ENCODE measurements around the gene CROCC. TPM values are rescaled to one million over a fixed set of nuclear protein-coding genes. Genes with fewer than 3 reads are reported as not detected.
A peak's percentile ranks its signal among the peaks of the same experiment; 100 is the strongest.

CROCC gene
- total and polyA plus RNA-seq, 9 of the 15 experiments (the other 6 are each of a cell fraction or from before 2014, with no cell fraction given) = 0.17 to 15.4 (median 7.6) TPM

DNA sequence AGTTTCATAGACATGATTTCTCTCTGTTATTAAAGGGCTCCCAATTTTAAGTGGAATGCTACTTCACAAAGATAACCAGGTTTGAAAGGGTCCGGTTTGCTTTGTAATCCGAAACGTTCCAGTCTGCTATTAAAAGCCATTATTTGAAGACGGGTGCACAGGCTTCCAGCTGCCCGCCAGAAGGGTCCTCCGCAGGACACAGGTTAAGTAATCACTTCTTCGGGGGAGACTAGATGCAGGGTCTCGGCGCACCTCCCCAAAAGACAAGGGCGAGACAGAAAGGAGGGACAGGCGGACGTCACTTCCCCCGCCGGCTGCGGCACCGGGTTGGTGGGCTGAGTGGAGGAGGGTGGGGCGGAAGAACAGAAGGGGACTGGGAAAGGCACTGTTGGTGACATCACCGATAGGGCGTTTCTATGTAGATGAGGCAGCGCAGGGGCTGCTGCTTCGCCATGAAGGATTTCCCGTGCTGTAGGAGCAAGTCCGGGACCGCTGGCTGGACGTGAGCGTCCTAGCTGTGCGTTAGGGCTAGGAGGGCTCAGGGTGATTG lies 17.1 kb upstream of the CROCC start (continued):
- TF ChIP-seq HMG20A (CRISPR knock-in tag; conservative IDR thresholded peaks at IDR 0.05) = peak; percentile 39; the same call in 1 of the 2 replicates
- no peak for TF ChIP-seq ZNF75A (CRISPR knock-in tag; IDR thresholded peaks at IDR 0.05)
- TF ChIP-seq, protein P1, sequence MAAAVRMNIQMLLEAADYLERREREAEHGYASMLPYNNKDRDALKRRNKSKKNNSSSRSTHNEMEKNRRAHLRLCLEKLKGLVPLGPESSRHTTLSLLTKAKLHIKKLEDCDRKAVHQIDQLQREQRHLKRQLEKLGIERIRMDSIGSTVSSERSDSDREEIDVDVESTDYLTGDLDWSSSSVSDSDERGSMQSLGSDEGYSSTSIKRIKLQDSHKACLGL (CRISPR knock-in tag; IDR thresholded peaks at IDR 0.05; ENCODE audit: borderline replicate concordance, poor library complexity, severe bottlenecking) = no peak
- TF ChIP-seq MYNN (IDR thresholded peaks at IDR 0.05) = no peak
- TF ChIP-seq MYNN (CRISPR knock-in tag; IDR thresholded peaks at IDR 0.05) = no peak
- TF ChIP-seq, protein P2, sequence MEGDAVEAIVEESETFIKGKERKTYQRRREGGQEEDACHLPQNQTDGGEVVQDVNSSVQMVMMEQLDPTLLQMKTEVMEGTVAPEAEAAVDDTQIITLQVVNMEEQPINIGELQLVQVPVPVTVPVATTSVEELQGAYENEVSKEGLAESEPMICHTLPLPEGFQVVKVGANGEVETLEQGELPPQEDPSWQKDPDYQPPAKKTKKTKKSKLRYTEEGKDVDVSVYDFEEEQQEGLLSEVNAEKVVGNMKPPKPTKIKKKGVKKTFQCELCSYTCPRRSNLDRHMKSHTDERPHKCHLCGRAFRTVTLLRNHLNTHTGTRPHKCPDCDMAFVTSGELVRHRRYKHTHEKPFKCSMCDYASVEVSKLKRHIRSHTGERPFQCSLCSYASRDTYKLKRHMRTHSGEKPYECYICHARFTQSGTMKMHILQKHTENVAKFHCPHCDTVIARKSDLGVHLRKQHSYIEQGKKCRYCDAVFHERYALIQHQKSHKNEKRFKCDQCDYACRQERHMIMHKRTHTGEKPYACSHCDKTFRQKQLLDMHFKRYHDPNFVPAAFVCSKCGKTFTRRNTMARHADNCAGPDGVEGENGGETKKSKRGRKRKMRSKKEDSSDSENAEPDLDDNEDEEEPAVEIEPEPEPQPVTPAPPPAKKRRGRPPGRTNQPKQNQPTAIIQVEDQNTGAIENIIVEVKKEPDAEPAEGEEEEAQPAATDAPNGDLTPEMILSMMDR (IDR thresholded peaks at IDR 0.05 in 2 of 3, conservative IDR thresholded peaks at IDR 0.05 in 1 of 3; ENCODE audit: insufficient read depth in 2 of 3, low read depth in 1 of 3, low read length in 3 of 3) = 0 out of 6 replicates have a peak, but pooled peaks of 1 of the 3 experiments have one; percentile 0
- TF ChIP-seq, protein P3, sequence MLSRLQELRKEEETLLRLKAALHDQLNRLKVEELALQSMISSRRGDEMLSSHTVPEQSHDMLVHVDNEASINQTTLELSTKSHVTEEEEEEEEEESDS (CRISPR knock-in tag; IDR thresholded peaks at IDR 0.05) = no peak
- TF ChIP-seq, protein P4, sequence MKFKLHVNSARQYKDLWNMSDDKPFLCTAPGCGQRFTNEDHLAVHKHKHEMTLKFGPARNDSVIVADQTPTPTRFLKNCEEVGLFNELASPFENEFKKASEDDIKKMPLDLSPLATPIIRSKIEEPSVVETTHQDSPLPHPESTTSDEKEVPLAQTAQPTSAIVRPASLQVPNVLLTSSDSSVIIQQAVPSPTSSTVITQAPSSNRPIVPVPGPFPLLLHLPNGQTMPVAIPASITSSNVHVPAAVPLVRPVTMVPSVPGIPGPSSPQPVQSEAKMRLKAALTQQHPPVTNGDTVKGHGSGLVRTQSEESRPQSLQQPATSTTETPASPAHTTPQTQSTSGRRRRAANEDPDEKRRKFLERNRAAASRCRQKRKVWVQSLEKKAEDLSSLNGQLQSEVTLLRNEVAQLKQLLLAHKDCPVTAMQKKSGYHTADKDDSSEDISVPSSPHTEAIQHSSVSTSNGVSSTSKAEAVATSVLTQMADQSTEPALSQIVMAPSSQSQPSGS (CRISPR knock-in tag; IDR thresholded peaks at IDR 0.05) = peak; percentile 72; the same call in 1 of the 2 replicates
- no peak for TF ChIP-seq POLR2AphosphoS2 (IDR thresholded peaks at IDR 0.05; ENCODE audit: low read length)
- 0 out of 2 replicates have a peak, but pooled peaks have one; percentile 1 for TF ChIP-seq NFE2 (IDR thresholded peaks at IDR 0.05; ENCODE audit: low read depth)
- TF ChIP-seq, protein P5, sequence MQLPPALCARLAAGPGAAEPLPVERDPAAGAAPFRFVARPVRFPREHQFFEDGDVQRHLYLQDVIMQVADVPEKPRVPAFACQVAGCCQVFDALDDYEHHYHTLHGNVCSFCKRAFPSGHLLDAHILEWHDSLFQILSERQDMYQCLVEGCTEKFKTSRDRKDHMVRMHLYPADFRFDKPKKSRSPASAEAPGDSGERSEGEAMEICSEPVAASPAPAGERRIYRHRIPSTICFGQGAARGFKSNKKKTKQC (CRISPR knock-in tag; IDR thresholded peaks at IDR 0.05) = peak; percentile 86; the same call in 1 of the 2 replicates
- TF ChIP-seq CBX5 (IDR thresholded peaks at IDR 0.05; ENCODE audit: borderline replicate concordance, low read depth) = no peak
- TF ChIP-seq SMAD3 (CRISPR knock-in tag; conservative IDR thresholded peaks at IDR 0.05) = peak; percentile 78; the same call in 1 of the 2 replicates
- TF ChIP-seq, protein P6, sequence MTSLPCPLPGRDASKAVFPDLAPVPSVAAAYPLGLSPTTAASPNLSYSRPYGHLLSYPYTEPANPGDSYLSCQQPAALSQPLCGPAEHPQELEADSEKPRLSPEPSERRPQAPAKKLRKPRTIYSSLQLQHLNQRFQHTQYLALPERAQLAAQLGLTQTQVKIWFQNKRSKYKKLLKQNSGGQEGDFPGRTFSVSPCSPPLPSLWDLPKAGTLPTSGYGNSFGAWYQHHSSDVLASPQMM (CRISPR knock-in tag; IDR thresholded peaks at IDR 0.05) = no peak
- no peak for TF ChIP-seq EP300 (IDR thresholded peaks at IDR 0.05; ENCODE audit: low read length)
- TF ChIP-seq, protein P7, sequence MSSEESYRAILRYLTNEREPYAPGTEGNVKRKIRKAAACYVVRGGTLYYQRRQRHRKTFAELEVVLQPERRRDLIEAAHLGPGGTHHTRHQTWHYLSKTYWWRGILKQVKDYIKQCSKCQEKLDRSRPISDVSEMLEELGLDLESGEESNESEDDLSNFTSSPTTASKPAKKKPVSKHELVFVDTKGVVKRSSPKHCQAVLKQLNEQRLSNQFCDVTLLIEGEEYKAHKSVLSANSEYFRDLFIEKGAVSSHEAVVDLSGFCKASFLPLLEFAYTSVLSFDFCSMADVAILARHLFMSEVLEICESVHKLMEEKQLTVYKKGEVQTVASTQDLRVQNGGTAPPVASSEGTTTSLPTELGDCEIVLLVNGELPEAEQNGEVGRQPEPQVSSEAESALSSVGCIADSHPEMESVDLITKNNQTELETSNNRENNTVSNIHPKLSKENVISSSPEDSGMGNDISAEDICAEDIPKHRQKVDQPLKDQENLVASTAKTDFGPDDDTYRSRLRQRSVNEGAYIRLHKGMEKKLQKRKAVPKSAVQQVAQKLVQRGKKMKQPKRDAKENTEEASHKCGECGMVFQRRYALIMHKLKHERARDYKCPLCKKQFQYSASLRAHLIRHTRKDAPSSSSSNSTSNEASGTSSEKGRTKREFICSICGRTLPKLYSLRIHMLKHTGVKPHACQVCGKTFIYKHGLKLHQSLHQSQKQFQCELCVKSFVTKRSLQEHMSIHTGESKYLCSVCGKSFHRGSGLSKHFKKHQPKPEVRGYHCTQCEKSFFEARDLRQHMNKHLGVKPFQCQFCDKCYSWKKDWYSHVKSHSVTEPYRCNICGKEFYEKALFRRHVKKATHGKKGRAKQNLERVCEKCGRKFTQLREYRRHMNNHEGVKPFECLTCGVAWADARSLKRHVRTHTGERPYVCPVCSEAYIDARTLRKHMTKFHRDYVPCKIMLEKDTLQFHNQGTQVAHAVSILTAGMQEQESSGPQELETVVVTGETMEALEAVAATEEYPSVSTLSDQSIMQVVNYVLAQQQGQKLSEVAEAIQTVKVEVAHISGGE (CRISPR knock-in tag; IDR thresholded peaks at IDR 0.05) = peak in 2 of 3 experiments; percentile 49 to 85; a peak in 3 of 6 replicates
- no peak for TF ChIP-seq FOXO4 (CRISPR knock-in tag; IDR thresholded peaks at IDR 0.05)
